B cell (primary cell): ENCODE measurements around the gene CLIP2. TPM values are rescaled to one million over a fixed set of nuclear protein-coding genes. Genes with fewer than 3 reads are reported as not detected.

Source experiments
- ATAC-seq: fragments of 200-7000 bp; cut with Tn5 transposase; one replicate; pipeline ENCODE4 v1.10.0; 2021; ENCODE audit warnings: low read depth, mild to moderate bottlenecking, moderate number of reproducible peaks, moderate library complexity
- CTCF ChIA-PET: fragments of 350-600 bp; sonication (Branson Sonifier 250); formaldehyde crosslinking; loops from one replicate; lab custom pipeline; 2021; ENCODE audit warnings: antibody characterized with exemption, inconsistent platforms; lab: Charles Lee
- POLR2A ChIA-PET: fragments of 350-600 bp; sonication (Branson Sonifier 250); formaldehyde crosslinking; loops from one replicate; lab custom pipeline; 2021; ENCODE audit warnings: antibody characterized with exemption; lab: Charles Lee
- DNase-seq: peaks from one replicate; pipeline ENCODE4 v3.0.0; 2013
- H2AFZ ChIP-seq: 2 replicates; pipeline ENCODE4 v1.6.1; 2012; ENCODE audit warnings: mild to moderate bottlenecking, low read depth, low read length; ENCODE audit not compliant: insufficient read depth, poor library complexity, severe bottlenecking
- H3K27ac ChIP-seq, 2 donors: 1 replicate in 1 of 2; 2 replicates in 1 of 2; pipeline ENCODE4 v1.5.1; 2012 to 2013; ENCODE audit warnings: low read length in 2 of 2, mild to moderate bottlenecking in 2 of 2, moderate library complexity in 1 of 2
- H3K27me3 ChIP-seq, 4 experiments: fragments of 200-600 bp in 1 of 4; sonication (generic) in 1 of 4; replicated peaks in 1 of 4; 1 replicate in 2 of 4; 2 replicates in 2 of 4; pipeline versions ENCODE4 v1.6.1 to v1.7.0; 2013 to 2016; ENCODE audit warnings: low read length in 3 of 4, mild to moderate bottlenecking in 2 of 4, mixed read lengths in 1 of 4, moderate library complexity in 1 of 4; ENCODE audit not compliant: insufficient read depth in 4 of 4, control insufficient read depth in 3 of 4; ENCODE audit errors: control extremely low read depth in 1 of 4
- H3K36me3 ChIP-seq, 2 experiments: replicated peaks in 1 of 2; 1 replicate in 1 of 2; 2 replicates in 1 of 2; pipeline versions ENCODE4 v1.6.1 to v1.7.1; 2013; ENCODE audit warnings: low read length in 1 of 2; ENCODE audit not compliant: insufficient read depth in 2 of 2, control insufficient read depth in 1 of 2; ENCODE audit errors: control extremely low read depth in 1 of 2, extremely low read depth in 1 of 2
- H3K4me1 ChIP-seq, 2 donors: fragments of 200-600 bp in 1 of 2; sonication (generic) in 1 of 2; 1 replicate in 1 of 2; 2 replicates in 1 of 2; pipeline versions ENCODE4 v1.5.1 to v1.6.1; 2013 to 2017; ENCODE audit warnings: low read length in 2 of 2; ENCODE audit not compliant: control insufficient read depth in 2 of 2, insufficient read depth in 2 of 2
- H3K4me2 ChIP-seq: replicated peaks from 2 replicates; pipeline ENCODE3; 2012; ENCODE audit warnings: mild to moderate bottlenecking, low read depth, low read length; ENCODE audit not compliant: poor library complexity, severe bottlenecking
- H3K4me3 ChIP-seq, 5 experiments: fragments of 200-600 bp in 1 of 5; sonication (generic) in 1 of 5; 1 replicate in 3 of 5; 2 replicates in 2 of 5; pipeline versions ENCODE4 v1.5.1 to v1.7.0; 2011 to 2016; ENCODE audit warnings: low read length in 4 of 5, mild to moderate bottlenecking in 4 of 5, low read depth in 2 of 5, control low read depth in 1 of 5, moderate library complexity in 1 of 5; ENCODE audit not compliant: insufficient read depth in 1 of 5; ENCODE audit errors: control extremely low read depth in 1 of 5, extremely low read depth in 1 of 5
- H3K79me2 ChIP-seq: fragments of 200-600 bp; sonication (generic); one replicate; pipeline ENCODE4 v1.6.0; 2016; ENCODE audit warnings: low read length; ENCODE audit not compliant: control insufficient read depth, insufficient read depth
- H3K9ac ChIP-seq: fragments of 200-600 bp; sonication (generic); 2 replicates; pipeline ENCODE4 v1.6.1; 2017; ENCODE audit warnings: mild to moderate bottlenecking, low read length, moderate library complexity
- H3K9me3 ChIP-seq, 3 donors: one replicate each; pipeline versions ENCODE4 v1.6.1 to v1.7.1; 2013; ENCODE audit warnings: low read length in 2 of 3; ENCODE audit not compliant: control insufficient read depth in 2 of 3, insufficient read depth in 1 of 3; ENCODE audit errors: control extremely low read depth in 1 of 3
- H4K20me1 ChIP-seq: 2 replicates; pipeline ENCODE4 v1.6.0; 2012; ENCODE audit warnings: mild to moderate bottlenecking, low read length; ENCODE audit not compliant: insufficient read depth, control insufficient read depth, poor library complexity, severe bottlenecking
- H3K27ac Mint-ChIP-seq: one replicate; pipeline ENCODE4 v1.8.0; 2021; ENCODE audit warnings: mixed read lengths
- H3K27me3 Mint-ChIP-seq: one replicate; pipeline ENCODE4 v1.8.0; 2021; ENCODE audit warnings: mixed read lengths
- H3K4me1 Mint-ChIP-seq: one replicate; pipeline ENCODE4 v1.8.0; 2021; ENCODE audit warnings: mixed read lengths
- H3K4me3 Mint-ChIP-seq: one replicate; pipeline ENCODE4 v1.8.0; 2021; ENCODE audit warnings: mixed read lengths
- H3K9me3 Mint-ChIP-seq: one replicate; pipeline ENCODE4 v1.8.0; 2022; ENCODE audit warnings: mixed read lengths; ENCODE audit not compliant: insufficient read depth
- CTCF ChIP-seq: fragments of 200-600 bp; IDR thresholded peaks from one replicate; pipeline ENCODE4 v1.8.0; 2022; ENCODE audit warnings: antibody characterized with exemption, mild to moderate bottlenecking
- EZH2 ChIP-seq: IDR thresholded peaks from 2 replicates; pipeline ENCODE4 v1.6.1; 2012; ENCODE audit warnings: borderline replicate concordance, low read depth, mild to moderate bottlenecking, moderate library complexity, low read length; ENCODE audit not compliant: insufficient read depth, poor library complexity, severe bottlenecking
- WGBS: methylation state at CpG from one replicate; pipeline ENCODE4 v1.1.5; 2013; ENCODE audit warnings: missing lambda C conversion rate; ENCODE audit not compliant: insufficient coverage; 5-methylcytosine and 5-hydroxymethylcytosine counted together
- intact Hi-C: fragments of 100-400 bp; cut with micrococcal nuclease; formaldehyde crosslinking; loops from one replicate; pipeline ENCODE4 v1.10.0; 2022
- polyA plus RNA-seq: library from polyadenylated mRNA; depleted of rRNA; stranded (reverse); fragments of >200 nt; gene quantifications from 2 replicates; pipeline ENCODE4 v1.2.3, GENCODE V29; 2012
- total RNA-seq, 2 donors: library from RNA; stranded (reverse); fragments of 120-200 nt in 1 of 2; gene quantifications; 1 replicate in 1 of 2; 2 replicates in 1 of 2; pipeline versions ENCODE4 v1.2.3 to v1.2.4, GENCODE V29; 2013 to 2022

CLIP2 gene
- total and polyA plus RNA-seq, 2 donors (not counting 1 experiment from before 2014, with no cell fraction given), result 5.7 to 47.9 TPM

DNA sequence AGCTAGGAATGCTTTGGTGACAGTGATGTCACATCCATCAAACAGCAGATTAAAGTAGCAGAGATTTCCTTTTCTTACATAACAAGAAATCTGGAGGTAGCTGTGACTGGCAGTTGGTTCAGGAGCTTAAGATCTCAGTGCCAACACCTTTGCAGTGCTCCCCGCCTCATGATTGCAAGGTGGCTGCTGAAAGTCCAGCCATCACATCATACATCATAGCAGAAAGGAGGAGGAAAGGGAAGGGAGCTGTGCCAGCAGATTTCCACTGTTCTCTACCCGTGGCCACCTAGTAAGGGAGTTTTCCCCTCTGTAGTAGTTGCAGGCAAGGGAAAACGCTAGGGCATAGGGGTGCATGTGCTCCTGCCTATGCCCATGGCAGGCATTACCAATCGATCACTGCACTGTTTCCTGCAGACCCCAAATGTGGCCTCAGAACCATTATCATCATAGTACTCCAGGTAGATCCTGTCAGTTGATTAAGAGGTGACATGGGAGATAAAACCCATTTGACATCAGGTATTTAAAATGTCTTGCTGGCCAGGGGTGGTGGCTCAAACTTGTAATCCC is 106.6 kb downstream of the CLIP2 start:
- ATAC-seq, result no peak
- Mint-ChIP-seq H3K4me3 (no peak overlapping the region), H3K27me3 (no peaks in the 10 kb centered on the region), H3K9me3 (no peaks in the 10 kb centered on the region), H3K27ac (no peak overlapping the region), H3K4me1 (no peaks in the 10 kb centered on the region)
- Histone ChIP-seq H4K20me1 (no peaks in the 10 kb centered on the region), H3K4me1 (no peaks in the 10 kb centered on the region), H3K36me3 (peaks cover 4 to 16% of the 10 kb centered on the region in 2 experiments), H2AFZ (no peak overlapping the region), H3K79me2 (no peaks in the 10 kb centered on the region), H3K9me3 (peaks cover 0 to 6% (median 0%) of the 10 kb centered on the region in 3 donors), H3K4me2 (no peak overlapping the region), H3K27ac (no peak overlapping the region), H3K27me3 (no peaks in the 10 kb centered on the region), H3K4me3 (no peak overlapping the region), H3K9ac (no peak overlapping the region)
- intact Hi-C loops, result no loop called here
- ChIA-PET CTCF (interaction anchor here (1.3 kb wide), 1 partner anchor 189 kb away, joined by 8 read pairs; no protein-coding TSS in a partner anchor), POLR2A (no interaction called here)
- DNase-seq, result no peak
- TF ChIP-seq CTCF, result no peak
- no peak for TF ChIP-seq EZH2
- 100% methylated on average over 2 of the region's 4 CpGs for WGBS

DNA sequence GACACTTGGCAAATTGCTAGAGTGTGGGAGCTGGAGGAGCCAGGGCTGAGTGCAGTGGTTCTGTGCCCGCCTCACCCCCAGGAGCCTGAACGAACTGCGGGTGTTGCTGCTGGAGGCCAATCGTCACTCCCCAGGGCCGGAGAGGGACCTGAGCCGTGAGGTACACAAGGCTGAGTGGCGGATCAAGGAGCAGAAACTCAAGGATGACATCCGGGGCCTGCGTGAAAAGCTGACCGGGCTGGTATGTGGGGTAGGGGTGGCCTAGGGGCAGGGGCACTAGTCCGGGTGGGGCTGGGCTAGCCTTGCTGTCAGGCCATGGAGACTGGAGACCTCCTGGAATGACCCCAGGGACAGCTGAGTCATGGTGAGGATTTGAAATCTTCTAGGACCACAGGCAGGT is 107.8 kb downstream of the CLIP2 start:
- H2AFZ ChIP-seq, result no peak overlapping the region
- no peak overlapping the region for H3K27ac ChIP-seq
- no peaks in the 10 kb centered on the region for H4K20me1 ChIP-seq
- Mint-ChIP-seq H3K4me1 (no peaks in the 10 kb centered on the region), H3K27me3 (no peaks in the 10 kb centered on the region), H3K27ac (no peak overlapping the region), H3K9me3 (no peaks in the 10 kb centered on the region), H3K4me3 (no peak overlapping the region)
- H3K9ac ChIP-seq, result no peak overlapping the region
- no peak overlapping the region for H3K4me2 ChIP-seq
- H3K79me2 ChIP-seq, result no peaks in the 10 kb centered on the region
- H3K36me3 ChIP-seq, result peaks cover 4 to 16% of the 10 kb centered on the region in 2 experiments
- no peaks in the 10 kb centered on the region for H3K4me1 ChIP-seq
- no peak overlapping the region for H3K4me3 ChIP-seq
- CTCF ChIA-PET, result interaction anchor here (1.2 kb wide), 1 partner anchor 191 kb away, joined by 7 read pairs; no protein-coding TSS in a partner anchor
- TF ChIP-seq EZH2, result no peak
- H3K9me3 ChIP-seq, result peaks cover 0 to 6% (median 0%) of the 10 kb centered on the region in 3 donors
- intact Hi-C loops, result no loop called here
- no peak for ATAC-seq
- POLR2A ChIA-PET, result interaction anchor here (0.6 kb wide), 1 partner anchor 330 kb away, joined by 6 read pairs; no protein-coding TSS in a partner anchor
- 96% methylated on average over 9 of the region's 11 CpGs for WGBS
- no peaks in the 10 kb centered on the region for H3K27me3 ChIP-seq
- DNase-seq, result no peak
